Measurements from ENCODE around the gene GLIS1. TPM values are rescaled to one million over a fixed set of nuclear protein-coding genes. Genes with fewer than 3 reads are reported as not detected.

GLIS1 gene
- total RNA-seq, 1 experiment from 2014 or later, result 0.14 TPM

GRCh38 chr1:53582211-53583020, 156.5 kb downstream of the GLIS1 start:
- DNase-seq (ENCODE audit: low spot score), result peak; percentile 15

- DNase-seq (ENCODE audit: low spot score), result no peak
Observed at GRCh38 chr1:53581476-53581875, 157.5 kb downstream of the GLIS1 start.

GRCh38 chr1:53580739-53581475, 158.1 kb downstream of the GLIS1 start:
- DNase-seq (ENCODE audit: low spot score), result no peak

- no peak for DNase-seq (ENCODE audit: low spot score)
Observed at GRCh38 chr1:53580009-53580400, 159.0 kb downstream of the GLIS1 start.

DNA sequence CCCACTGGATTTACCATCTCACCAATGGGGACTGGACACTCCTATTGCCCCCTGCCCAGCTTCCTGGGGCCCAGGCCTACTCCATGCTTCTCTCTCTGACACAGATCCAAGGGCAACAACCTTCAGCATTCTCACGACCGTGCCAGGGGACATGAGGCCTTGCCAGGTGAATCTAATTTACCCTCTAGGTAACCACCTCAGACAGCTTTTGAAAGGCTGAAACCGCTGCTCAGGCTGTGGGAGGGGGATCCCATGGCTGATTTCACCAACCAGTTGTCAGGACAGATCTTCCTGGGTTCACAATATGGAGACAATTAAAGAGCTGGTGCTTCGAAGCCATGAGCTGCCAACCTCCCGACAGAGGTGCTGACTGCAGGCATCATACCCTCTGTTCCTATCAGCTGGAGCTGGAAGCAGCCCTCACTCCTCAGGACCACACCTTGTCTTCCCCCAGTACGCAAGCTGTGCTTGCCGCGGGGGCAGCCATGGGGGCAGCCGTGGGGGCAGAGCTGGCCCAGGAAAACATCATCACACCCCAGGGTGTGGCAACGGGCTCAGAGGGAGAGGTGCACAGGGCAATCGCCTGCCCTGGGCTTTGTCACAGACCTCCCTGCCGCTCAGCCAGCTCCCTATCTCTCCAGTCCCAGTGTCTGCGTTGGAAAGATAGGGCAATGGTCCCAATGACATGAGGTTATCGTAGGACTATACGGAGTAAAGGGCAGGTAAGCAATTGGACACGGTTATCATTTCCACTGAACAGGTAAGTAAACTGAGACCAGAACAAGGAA, 159.5 kb downstream of the GLIS1 start:
- no peak for DNase-seq (ENCODE audit: low spot score)

GRCh38 chr1:53578358-53578757, 160.6 kb downstream of the GLIS1 start:
- no peak for DNase-seq (ENCODE audit: low spot score)

DNA sequence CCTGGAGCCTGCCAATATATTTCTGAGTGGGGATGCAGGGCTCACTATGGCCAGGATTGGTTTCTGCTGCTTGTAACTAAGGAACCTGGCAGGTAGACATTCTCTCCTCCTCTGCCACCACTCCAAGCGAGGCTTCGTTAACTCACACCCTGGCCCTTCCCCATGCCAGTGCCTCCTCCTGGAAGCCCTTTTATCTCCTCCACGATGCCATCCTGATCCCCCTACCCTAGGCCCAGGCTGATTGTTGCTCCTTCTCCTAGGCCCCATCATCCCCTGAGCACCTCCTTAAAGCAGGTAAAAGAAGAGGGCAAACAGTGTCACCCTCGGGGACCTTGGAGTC, 161.2 kb downstream of the GLIS1 start:
- DNase-seq (ENCODE audit: low spot score), result no peak

DNA sequence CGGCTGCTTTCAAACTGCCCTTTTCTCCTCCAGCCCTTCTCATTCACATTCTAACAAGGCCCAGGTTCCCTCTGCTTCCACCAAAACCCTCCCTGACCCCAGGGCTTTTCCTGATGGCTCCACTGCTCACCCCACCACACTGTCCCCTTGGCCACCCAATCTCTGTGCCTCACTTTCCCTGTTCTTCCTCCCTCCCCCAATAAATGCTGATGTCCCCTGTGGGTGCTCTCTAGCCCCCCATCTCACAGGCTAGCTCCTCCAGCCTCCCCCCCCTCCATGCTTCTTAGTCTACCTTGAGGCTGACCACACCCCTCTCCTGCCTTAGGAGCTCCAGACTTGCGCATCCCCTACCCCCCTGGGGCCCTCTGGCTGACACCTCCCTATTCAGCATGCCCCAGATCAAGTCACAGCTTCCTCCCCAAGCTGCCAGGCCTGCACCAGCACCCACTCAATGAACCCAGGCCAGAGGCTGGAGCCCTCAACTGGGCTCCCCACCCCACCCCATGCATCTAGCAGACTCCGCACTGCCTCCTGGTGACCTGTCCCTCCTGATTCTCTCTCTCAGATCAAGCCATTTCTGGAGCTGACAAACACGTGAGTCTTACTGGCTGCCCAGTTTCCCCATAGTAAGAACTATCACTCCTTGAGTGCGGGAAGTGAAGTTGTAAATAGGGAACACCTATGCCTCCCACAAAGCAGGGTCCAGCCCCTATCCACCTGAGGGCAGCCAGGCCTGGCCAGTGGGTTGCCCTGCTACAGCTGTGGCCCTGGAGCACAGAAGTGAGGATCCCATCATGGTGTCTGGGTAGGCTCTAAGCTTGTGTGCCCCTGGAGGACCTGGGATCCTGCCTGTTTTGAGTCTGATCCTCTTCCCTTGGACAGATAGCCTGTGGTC, 161.9 kb downstream of the GLIS1 start:
- DNase-seq (ENCODE audit: low spot score), result no peak

GRCh38 chr1:53576381-53576801, 162.6 kb downstream of the GLIS1 start:
- DNase-seq (ENCODE audit: low spot score), result no peak

- no peak for DNase-seq (ENCODE audit: low spot score)
Observed at GRCh38 chr1:53575955-53576320, 163.0 kb downstream of the GLIS1 start.

- no peak for DNase-seq (ENCODE audit: low spot score)
Observed at GRCh38 chr1:53575141-53575954, 163.6 kb downstream of the GLIS1 start.

GRCh38 chr1:53574621-53575020, 164.3 kb downstream of the GLIS1 start:
- no peak for DNase-seq (ENCODE audit: low spot score)

DNA sequence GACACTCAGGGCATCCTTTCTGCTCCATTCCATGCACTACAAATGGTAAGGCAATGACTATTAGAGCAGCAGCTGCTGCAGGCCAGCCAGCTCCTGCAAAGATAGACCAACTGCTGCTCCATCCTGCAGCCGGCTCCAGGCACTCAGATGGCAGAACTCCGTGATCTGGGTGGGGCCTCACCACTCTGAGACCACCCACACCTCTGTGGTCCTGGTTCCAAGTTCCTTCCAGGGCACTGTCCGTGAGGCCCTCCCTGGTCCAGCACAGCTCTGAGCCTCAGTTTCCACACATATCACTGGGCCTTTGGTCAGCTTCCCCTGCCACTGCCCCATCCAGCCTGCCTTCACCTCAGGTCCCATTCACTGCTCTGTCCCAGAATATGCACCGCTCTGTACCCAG, 165.0 kb downstream of the GLIS1 start:
- DNase-seq (ENCODE audit: low spot score), result no peak

DNA sequence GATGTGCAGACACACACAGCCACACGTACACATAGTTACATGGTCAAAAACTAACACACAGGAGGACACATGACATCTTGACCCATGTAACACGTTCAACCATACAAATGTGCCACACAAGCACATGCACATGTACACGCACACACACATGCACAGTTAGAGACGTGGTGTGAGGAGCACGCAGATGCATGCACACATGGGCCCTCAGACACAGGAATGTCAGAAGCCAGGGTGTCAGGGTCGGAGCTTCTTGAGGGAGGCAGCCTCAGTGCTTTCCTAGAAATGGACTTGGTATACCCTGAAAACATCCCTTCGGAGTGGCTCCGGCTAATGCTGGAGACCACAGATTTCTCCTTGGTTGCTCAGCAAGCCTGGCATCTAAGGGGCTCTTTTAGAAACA, 165.4 kb downstream of the GLIS1 start:
- no peak for DNase-seq (ENCODE audit: low spot score)

- DNase-seq (ENCODE audit: low spot score), result no peak
Observed at GRCh38 chr1:53572815-53573173, 166.2 kb downstream of the GLIS1 start.

GRCh38 chr1:53572065-53572814, 166.7 kb downstream of the GLIS1 start:
- DNase-seq (ENCODE audit: low spot score), result peak; percentile 87

DNA sequence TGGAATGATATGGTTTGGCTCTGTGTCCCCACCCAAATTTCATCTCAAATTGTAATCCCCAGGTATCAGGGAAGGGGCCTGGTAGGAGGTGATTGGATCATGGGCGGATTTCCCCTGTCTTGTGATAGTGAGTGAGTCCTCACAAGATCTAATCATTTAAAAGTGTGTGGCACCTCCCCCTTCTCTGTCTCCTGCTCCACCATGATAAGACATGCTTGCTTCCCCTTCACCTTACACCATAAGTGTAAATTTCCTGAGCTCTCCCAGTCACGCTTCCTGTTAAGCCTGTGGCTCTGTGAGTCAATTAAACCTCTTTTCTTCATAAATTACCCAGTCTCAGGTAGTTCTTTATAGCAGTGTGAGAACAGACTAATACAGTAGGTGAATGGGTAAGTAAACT, 170.4 kb downstream of the GLIS1 start:
- DNase-seq (ENCODE audit: low spot score), result no peak

- no peak for DNase-seq (ENCODE audit: low spot score)
Observed at GRCh38 chr1:53567851-53568250, 171.1 kb downstream of the GLIS1 start.

DNA sequence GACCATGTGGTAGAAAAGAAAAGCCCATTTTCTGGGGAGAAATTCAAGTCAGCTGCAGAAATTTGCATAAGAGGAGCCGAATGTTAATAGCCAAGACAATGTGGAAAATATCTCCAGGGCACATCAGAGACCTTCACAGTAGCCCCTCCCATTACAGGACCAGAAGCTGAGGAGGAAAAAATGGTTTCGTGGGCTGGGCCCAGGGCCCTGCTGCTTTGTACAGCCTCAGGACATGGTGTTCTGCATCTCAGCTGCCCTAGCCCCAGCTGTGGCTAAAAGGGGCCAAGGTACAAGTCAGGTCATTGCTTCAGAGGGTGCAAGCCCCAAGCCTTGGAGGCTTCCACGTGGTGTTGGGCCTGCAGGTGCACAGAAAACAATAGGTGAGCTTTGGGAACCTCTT, 171.5 kb downstream of the GLIS1 start:
- no peak for DNase-seq (ENCODE audit: low spot score)

DNA sequence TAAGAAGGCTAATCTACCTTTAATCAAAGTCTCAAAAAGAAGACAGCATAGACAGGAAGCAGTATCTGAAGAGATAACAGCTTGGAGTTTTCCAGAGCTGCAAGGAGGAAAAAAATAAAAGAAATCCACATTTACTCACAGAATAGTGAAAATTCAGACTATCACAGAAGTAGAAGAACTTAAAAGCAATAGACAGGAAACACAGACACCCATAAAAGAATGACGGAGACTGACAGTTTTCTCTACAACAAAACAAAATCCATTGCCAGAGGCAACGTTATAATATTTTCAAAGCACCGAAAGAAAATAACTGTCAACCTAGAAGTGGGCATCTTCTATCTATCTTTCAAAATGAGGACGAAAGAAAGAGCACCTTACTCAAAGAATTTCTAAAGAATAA, 175.4 kb downstream of the GLIS1 start:
- no peak for DNase-seq (ENCODE audit: low spot score)
